Activated CD4-positive, alpha-beta T cell treated with anti-CD3 and anti-CD28 coated beads, Interleukin-2, amount 50 U/mL, for 24 hours (primary cell): ENCODE results near the gene CRYBG3.

Experiments
- DNase-seq, 2 donors: peaks; one replicate each; pipeline ENCODE4 v3.0.0-alpha.2; 2020; ENCODE audit warnings: low read depth in 1 of 2, low spot score in 1 of 2

The CRYBG3 gene

DNA sequence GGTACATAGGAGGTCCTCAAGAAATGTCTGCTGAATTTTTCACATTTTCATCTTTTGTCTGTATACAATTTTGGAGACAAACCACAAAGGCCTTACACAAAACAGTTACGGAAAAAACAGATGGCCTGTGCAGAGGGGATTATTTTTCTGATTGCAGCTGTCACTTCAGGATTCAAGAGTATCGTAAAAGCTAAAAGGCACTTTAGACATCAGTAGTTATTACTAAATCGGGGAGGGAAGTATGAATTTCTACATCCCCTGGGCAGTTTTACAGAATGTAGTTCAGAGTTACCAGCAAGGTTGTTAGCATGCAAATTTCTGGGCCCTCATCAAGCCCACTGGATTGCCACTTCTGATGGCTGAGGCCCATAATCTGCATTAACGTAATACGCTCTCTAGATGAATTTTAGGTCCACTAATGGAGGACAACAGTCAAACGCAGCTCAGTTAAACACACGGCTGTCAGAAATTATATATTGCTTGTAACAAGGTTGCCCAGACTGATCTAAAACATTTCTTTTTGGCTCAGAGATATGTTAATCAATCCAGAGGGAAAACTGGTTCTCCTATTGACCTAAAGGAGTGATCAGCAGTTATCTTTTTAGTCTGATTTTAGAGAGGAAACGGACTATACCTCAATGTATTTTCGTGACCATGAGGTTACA lies 149.3 kb downstream of the CRYBG3 start:
- DNase-seq: no peak

DNA sequence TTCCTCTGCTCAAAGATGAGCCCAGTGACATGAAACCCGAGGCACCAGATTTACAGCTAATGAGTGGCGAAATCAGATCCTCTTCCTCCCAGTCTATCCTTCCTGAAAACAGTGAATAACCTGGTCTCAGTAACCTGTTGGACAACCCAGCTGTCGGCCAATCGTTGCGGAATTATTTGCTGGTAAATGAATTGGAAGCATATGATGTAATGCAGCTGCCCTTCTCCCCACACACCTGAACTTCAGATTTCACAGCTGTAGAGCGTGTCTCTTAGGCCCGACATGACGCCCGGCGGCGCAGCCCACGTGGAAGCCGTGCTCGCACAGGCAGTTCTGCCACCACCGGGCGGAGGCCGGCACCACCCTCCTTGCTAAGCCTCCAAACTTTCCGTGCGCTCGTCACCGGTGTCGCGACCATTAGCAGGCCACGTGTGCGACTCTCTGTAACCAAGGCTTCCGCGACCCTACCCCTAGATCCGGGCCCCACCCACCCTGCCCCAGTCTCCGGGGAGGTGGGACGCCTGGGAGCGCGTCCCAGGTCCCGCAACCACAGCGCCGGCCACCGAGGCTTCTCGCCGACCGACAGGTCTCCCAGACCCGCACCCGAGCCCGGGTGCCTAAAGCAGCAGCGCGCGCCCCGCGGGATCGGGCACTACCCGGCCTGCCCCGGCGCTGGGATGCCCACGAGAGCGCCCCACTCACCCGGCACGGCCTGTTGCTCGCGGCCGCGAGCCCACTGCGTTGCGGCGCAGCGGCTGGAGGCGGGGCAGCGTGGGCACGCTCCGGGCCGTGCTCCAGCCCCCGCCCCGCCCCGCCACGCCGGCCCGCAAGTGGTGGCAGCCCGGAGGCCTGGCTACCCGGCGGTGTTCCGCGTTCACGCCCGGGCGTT lies 150.1 kb downstream of the CRYBG3 start, which contains the start of gene RIOX2:
Gene RIOX2, minus strand, starts transcription at position 753 of the 889 bp plus-strand sequence. CDS start 4,838 bp downstream, outside the sequence.
- peak; percentile 57 to 60 for DNase-seq

DNA sequence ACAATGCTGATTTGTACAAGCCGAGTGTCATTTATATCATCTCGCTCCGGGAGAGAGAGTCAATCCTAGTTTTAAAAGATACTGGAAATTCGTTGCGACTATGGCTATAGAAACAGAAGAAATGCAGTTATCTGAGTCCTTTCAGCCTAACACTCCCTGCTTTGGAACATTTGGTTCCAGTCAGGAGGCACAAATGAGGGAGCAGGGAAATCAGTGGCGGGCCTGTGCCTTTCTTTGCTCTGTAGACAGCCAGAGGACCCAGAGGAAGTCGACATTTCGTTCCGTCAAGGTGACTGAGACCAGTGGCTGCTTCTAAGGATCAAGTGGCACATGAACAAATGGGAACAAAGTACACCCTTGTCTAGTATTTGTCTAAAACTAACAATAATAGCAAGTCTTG lies 151.2 kb downstream of the CRYBG3 start:
- DNase-seq: no peak

DNA sequence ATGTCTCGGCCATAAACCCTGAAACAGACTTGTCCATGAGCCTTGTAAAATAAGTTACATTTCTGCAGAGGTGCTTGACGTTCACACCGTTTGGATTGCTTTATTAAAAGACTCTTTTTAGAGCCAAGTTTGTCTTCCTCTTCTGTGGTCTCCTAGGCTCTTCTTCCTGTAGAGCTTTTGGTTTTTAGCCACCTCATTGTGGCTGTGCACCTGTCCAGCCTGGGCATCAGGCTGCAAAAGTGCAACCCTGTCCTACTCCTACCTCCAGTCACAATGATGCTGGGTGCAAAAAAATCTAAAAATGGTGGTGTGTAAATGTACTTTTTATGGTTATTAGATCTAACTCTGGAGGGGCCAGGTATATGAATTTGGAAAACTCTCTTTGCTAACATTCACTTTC lies 153.2 kb downstream of the CRYBG3 start:
- no peak for DNase-seq

DNA sequence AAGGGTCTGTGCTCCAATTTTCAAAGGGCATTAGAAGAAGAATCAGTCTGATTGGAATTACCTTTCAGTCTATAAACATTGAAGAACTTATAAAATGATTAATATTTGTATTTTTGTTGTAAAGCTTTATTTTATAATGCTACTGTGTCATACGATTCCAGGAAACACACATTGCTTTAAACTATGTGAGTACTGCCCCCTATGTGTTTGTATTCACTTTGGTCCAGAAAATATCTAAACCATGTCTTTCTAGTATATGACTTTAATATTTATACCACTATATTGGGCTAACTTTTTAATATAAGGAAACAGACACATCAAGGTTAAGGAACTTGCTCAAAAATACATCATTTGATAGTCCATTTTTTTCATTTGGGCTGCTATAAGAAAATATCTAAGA lies 153.7 kb downstream of the CRYBG3 start:
- no peak for DNase-seq

DNA sequence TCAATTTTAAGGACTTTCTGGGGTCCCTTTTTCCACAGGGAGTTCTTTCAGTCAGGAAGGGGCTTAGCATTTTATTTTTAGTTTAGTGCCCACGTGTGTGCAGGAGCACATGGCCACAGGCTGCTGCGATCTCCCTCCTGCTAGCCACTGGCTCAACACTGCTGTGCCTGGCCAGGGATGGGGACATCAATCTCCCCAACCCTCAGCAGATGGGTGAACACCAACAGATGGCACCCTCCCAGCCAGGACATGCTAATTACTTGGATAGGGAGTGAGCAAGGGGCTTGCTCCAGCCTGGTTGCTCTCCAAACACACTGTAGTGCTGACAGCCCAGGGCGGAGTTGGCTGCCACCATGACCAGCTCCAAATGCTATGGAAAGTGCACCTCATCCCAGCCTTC lies 157.8 kb downstream of the CRYBG3 start:
- no peak for DNase-seq

DNA sequence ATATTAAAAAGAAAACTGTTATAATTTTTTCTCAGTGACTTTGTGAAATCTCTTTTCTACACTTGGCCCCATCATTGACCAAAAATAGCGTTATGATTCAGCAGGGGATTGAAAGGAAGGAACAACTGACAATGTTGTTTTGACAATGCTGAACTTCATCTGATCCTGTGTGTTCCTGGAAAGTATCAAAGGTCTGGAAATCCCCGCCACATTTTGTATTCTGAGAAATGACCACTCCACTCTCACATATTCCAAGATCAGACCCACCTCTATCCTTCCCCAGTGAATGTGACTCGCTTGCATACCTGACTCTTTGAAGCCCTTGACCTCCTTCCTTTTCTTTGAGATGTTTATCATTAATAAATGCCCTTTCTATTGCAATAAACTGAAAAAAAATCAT lies 160.1 kb downstream of the CRYBG3 start:
- DNase-seq: no peak

DNA sequence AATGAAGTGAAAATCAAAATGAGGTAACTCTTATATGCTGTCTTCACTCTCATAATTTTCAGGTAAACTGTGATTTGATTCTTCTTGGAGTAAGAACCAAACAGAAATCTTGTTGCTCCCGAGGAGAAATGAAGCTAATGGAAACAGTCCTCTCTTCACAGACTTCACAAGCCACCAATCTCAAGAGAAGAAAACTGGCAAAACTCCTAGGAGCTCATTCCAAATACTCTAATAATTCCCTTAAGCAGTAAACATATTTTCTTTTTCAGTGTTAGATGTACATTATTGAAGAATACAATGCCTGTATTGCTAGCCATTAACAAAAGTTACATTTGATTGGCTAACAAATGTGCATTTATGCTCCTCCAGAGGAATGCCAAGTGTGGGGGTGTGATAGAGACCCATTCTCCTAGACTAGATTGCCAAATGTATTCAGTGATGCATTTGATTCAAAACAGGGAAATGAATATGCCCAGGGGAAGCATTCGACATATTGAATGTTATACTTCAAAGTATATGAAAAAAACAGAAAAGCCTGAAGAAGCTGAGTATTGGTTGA lies 162.2 kb downstream of the CRYBG3 start:
- no peak for DNase-seq

DNA sequence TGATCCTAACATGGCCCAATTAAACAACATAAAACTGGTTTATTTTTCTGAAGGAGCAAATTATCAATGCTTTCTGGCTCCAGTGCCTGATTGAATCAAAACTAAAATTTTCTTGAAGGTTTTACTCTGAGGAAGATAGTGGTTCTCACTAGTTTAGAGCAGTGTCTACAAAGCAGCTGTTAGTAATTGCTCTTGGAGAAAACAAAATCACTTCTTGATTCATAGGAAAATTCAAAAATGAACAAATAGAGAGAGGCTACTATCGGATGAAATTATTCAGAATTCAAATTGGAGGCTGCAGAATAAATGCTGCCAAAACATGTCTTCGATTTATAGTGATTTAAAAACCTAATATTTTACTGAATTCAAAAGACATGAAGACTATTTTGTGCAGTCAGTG lies 165.5 kb downstream of the CRYBG3 start:
- no peak for DNase-seq

DNA sequence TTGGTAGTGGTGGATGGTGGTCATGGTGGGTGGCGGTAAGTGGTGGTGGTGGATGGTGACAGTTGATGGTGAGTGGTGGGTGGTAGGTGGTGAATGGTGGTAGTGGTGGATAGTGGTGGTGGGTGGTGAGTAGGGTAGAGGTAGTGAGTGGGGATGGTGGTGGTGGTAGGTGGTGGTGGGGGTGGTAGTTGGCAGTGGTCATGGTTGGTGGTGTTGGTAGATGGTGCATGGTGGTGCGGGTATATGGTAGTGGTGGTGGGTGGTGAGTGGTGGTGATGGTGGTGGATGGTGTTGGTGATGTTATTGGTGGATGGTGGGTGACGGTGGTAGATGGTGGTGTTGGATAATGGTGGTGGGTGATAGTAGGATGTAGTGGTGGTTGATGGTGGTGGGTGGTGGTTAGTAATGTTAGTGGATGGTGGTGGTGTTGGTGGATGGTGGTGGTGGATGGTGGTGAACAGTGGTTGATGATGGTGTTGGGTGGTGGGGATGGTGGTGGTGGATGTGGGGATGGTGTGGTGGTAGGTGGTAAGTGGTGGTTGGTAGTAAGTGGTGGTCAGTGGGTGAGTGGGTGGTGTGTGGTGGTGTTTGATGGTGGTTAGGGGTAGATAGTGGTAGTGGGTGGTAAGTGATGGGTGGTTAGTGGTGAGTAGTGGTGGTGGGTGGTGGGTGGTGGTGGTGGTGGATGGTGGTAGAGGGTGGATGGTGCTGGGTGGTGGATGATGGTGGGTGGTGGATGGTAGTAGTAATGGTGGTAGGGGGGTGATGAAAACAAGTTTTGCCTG lies 167.2 kb downstream of the CRYBG3 start:
- DNase-seq: no peak

DNA sequence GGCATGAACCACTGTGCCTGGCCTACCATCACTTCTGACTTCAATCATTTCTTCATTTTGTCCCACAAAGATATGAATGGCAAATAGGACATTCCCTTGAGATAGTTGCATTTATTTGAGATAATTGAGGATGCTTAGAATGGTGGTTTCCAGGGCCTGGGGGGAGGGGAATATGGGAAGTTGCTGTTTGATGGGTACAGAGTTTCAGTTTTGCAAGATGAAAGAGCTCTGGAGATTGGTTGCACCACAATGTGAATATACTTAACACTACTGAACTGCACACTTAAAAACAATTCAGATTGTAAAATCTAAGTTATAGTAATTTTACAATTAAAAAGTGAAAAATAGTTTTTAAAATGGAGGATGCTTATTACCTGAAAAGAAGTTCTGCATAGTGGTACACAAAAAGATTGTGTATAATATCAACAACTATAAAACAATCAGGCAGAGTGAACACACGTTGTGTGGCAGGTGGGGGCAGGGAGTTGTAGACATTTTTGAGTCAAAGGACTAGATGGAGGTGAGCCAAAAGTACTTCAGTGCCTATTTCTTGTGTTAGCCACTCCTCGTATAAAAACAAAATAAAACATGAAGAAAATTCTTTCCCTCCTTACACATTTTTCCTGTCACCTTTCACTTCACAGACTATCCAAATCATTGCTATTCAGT lies 168.9 kb downstream of the CRYBG3 start:
- no peak for DNase-seq

DNA sequence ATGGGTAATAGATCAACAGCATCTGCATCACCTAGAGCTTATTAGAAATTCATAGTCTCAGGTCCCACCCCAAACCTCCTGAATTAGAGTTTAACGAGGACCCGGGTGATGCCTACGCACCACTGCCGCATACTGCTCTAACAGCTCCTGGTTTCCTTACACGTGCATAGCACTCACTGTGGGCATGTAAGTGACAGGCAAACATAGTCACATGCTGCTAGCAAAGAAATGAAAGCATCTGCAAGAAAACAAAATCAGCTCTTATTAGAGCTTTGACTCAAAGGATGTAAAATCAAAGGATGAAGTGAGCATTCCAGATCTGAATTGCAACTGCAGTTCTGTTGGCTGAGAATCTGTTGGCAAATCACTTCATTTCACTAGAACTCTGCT lies 169.5 kb downstream of the CRYBG3 start:
- no peak for DNase-seq

DNA sequence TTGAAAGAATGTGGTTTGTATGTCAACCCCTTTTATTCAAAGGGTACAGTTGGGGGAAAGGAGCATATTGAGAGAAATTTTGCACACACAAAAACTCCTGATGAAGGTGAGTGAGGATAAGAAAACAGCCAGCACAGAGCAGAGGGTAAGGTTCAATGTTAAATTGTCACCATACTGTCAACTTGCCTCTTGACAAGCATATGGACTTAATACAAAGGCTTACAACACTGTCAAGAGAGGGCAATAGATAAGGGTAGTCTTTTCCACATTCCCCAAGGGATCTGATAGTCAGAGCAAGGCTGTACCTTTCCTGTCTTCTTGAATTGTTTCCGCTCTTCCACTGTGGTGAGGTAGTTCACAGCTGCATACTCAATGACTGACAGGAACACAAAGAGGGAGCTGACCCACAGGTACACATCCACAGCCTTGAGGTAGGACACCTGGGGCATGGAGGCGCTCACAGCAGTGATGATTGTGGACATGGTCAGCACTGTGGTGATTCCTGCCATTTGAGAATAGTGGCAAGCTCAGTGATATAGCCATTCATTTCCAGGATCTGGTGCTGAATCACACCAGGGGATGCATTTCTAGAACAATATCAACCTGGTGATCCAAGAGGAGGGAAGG lies 170.8 kb downstream of the CRYBG3 start:
- DNase-seq: no peak

DNA sequence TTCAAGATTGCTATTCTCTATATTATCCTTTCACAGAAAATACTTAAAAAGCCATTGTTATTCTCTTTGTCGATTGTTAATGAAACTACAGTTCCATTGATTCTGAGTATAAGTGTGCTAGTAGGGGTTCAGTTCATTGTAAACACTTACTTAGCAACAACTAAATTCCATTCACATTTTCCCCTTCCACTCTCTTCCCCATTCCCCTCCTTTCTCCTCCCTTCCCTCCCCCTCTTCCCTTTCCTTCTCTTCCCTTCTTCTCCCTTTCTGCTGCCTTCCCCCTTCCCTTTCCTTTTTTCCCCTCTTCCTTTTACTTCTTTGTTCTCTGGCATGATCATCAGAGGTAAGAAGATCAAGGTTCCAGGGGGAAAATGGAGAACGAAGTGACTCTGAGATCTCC lies 171.7 kb downstream of the CRYBG3 start:
- no peak for DNase-seq

DNA sequence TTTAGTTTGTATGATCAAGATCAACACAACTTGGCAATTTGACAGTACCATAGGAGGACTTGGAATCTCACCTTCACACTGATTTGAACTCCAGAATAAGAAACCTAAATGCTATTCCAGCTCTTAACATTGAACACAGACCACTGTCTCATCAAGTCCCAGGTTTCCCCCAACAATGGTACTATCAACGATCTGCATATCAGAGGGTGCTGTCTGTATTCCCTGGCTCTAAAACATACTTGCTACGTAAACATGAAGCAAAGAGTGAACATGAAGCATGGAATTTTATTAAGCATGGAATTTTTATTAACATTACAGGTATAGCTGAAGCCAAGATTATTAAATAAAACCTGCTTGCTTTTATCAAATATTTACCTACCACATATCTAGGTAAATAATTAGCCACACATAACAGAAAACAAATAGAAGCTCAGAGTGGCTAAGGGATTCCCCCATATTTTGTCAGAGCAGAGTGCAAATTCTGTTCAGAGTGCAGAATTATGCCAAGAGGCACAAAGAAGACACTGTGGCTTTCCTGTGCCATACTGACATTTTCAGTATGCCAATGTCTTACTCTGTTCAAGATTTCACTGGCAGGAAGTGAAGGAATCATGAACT lies 172.6 kb downstream of the CRYBG3 start:
- no peak for DNase-seq
